B cell (primary cell): ENCODE measurements around the gene EVI5L. TPM values are rescaled to one million over a fixed set of nuclear protein-coding genes. Genes with fewer than 3 reads are reported as not detected.

Source experiments
- ATAC-seq: fragments of 200-7000 bp; cut with Tn5 transposase; one replicate; pipeline ENCODE4 v1.10.0; 2021; ENCODE audit warnings: low read depth, mild to moderate bottlenecking, moderate number of reproducible peaks, moderate library complexity
- CTCF ChIA-PET: fragments of 350-600 bp; sonication (Branson Sonifier 250); formaldehyde crosslinking; loops from one replicate; lab custom pipeline; 2021; ENCODE audit warnings: antibody characterized with exemption, inconsistent platforms; lab: Charles Lee
- POLR2A ChIA-PET: fragments of 350-600 bp; sonication (Branson Sonifier 250); formaldehyde crosslinking; loops from one replicate; lab custom pipeline; 2021; ENCODE audit warnings: antibody characterized with exemption; lab: Charles Lee
- DNase-seq: peaks from one replicate; pipeline ENCODE4 v3.0.0; 2013
- H2AFZ ChIP-seq: 2 replicates; pipeline ENCODE4 v1.6.1; 2012; ENCODE audit warnings: mild to moderate bottlenecking, low read depth, low read length; ENCODE audit not compliant: insufficient read depth, poor library complexity, severe bottlenecking
- H3K27ac ChIP-seq, 2 donors: 1 replicate in 1 of 2; 2 replicates in 1 of 2; pipeline ENCODE4 v1.5.1; 2012 to 2013; ENCODE audit warnings: low read length in 2 of 2, mild to moderate bottlenecking in 2 of 2, moderate library complexity in 1 of 2
- H3K27me3 ChIP-seq, 4 experiments: fragments of 200-600 bp in 1 of 4; sonication (generic) in 1 of 4; replicated peaks in 1 of 4; 1 replicate in 2 of 4; 2 replicates in 2 of 4; pipeline versions ENCODE4 v1.6.1 to v1.7.0; 2013 to 2016; ENCODE audit warnings: low read length in 3 of 4, mild to moderate bottlenecking in 2 of 4, mixed read lengths in 1 of 4, moderate library complexity in 1 of 4; ENCODE audit not compliant: insufficient read depth in 4 of 4, control insufficient read depth in 3 of 4; ENCODE audit errors: control extremely low read depth in 1 of 4
- H3K36me3 ChIP-seq, 2 experiments: replicated peaks in 1 of 2; 1 replicate in 1 of 2; 2 replicates in 1 of 2; pipeline versions ENCODE4 v1.6.1 to v1.7.1; 2013; ENCODE audit warnings: low read length in 1 of 2; ENCODE audit not compliant: insufficient read depth in 2 of 2, control insufficient read depth in 1 of 2; ENCODE audit errors: control extremely low read depth in 1 of 2, extremely low read depth in 1 of 2
- H3K4me1 ChIP-seq, 2 donors: fragments of 200-600 bp in 1 of 2; sonication (generic) in 1 of 2; 1 replicate in 1 of 2; 2 replicates in 1 of 2; pipeline versions ENCODE4 v1.5.1 to v1.6.1; 2013 to 2017; ENCODE audit warnings: low read length in 2 of 2; ENCODE audit not compliant: control insufficient read depth in 2 of 2, insufficient read depth in 2 of 2
- H3K4me2 ChIP-seq: replicated peaks from 2 replicates; pipeline ENCODE3; 2012; ENCODE audit warnings: mild to moderate bottlenecking, low read depth, low read length; ENCODE audit not compliant: poor library complexity, severe bottlenecking
- H3K4me3 ChIP-seq, 5 experiments: fragments of 200-600 bp in 1 of 5; sonication (generic) in 1 of 5; 1 replicate in 3 of 5; 2 replicates in 2 of 5; pipeline versions ENCODE4 v1.5.1 to v1.7.0; 2011 to 2016; ENCODE audit warnings: low read length in 4 of 5, mild to moderate bottlenecking in 4 of 5, low read depth in 2 of 5, control low read depth in 1 of 5, moderate library complexity in 1 of 5; ENCODE audit not compliant: insufficient read depth in 1 of 5; ENCODE audit errors: control extremely low read depth in 1 of 5, extremely low read depth in 1 of 5
- H3K79me2 ChIP-seq: fragments of 200-600 bp; sonication (generic); one replicate; pipeline ENCODE4 v1.6.0; 2016; ENCODE audit warnings: low read length; ENCODE audit not compliant: control insufficient read depth, insufficient read depth
- H3K9ac ChIP-seq: fragments of 200-600 bp; sonication (generic); 2 replicates; pipeline ENCODE4 v1.6.1; 2017; ENCODE audit warnings: mild to moderate bottlenecking, low read length, moderate library complexity
- H3K9me3 ChIP-seq, 3 donors: one replicate each; pipeline versions ENCODE4 v1.6.1 to v1.7.1; 2013; ENCODE audit warnings: low read length in 2 of 3; ENCODE audit not compliant: control insufficient read depth in 2 of 3, insufficient read depth in 1 of 3; ENCODE audit errors: control extremely low read depth in 1 of 3
- H4K20me1 ChIP-seq: 2 replicates; pipeline ENCODE4 v1.6.0; 2012; ENCODE audit warnings: mild to moderate bottlenecking, low read length; ENCODE audit not compliant: insufficient read depth, control insufficient read depth, poor library complexity, severe bottlenecking
- H3K27ac Mint-ChIP-seq: one replicate; pipeline ENCODE4 v1.8.0; 2021; ENCODE audit warnings: mixed read lengths
- H3K27me3 Mint-ChIP-seq: one replicate; pipeline ENCODE4 v1.8.0; 2021; ENCODE audit warnings: mixed read lengths
- H3K4me1 Mint-ChIP-seq: one replicate; pipeline ENCODE4 v1.8.0; 2021; ENCODE audit warnings: mixed read lengths
- H3K4me3 Mint-ChIP-seq: one replicate; pipeline ENCODE4 v1.8.0; 2021; ENCODE audit warnings: mixed read lengths
- H3K9me3 Mint-ChIP-seq: one replicate; pipeline ENCODE4 v1.8.0; 2022; ENCODE audit warnings: mixed read lengths; ENCODE audit not compliant: insufficient read depth
- CTCF ChIP-seq: fragments of 200-600 bp; IDR thresholded peaks from one replicate; pipeline ENCODE4 v1.8.0; 2022; ENCODE audit warnings: antibody characterized with exemption, mild to moderate bottlenecking
- EZH2 ChIP-seq: IDR thresholded peaks from 2 replicates; pipeline ENCODE4 v1.6.1; 2012; ENCODE audit warnings: borderline replicate concordance, low read depth, mild to moderate bottlenecking, moderate library complexity, low read length; ENCODE audit not compliant: insufficient read depth, poor library complexity, severe bottlenecking
- WGBS: methylation state at CpG from one replicate; pipeline ENCODE4 v1.1.5; 2013; ENCODE audit warnings: missing lambda C conversion rate; ENCODE audit not compliant: insufficient coverage; 5-methylcytosine and 5-hydroxymethylcytosine counted together
- intact Hi-C: fragments of 100-400 bp; cut with micrococcal nuclease; formaldehyde crosslinking; loops from one replicate; pipeline ENCODE4 v1.10.0; 2022
- polyA plus RNA-seq: library from polyadenylated mRNA; depleted of rRNA; stranded (reverse); fragments of >200 nt; gene quantifications from 2 replicates; pipeline ENCODE4 v1.2.3, GENCODE V29; 2012
- total RNA-seq, 2 donors: library from RNA; stranded (reverse); fragments of 120-200 nt in 1 of 2; gene quantifications; 1 replicate in 1 of 2; 2 replicates in 1 of 2; pipeline versions ENCODE4 v1.2.3 to v1.2.4, GENCODE V29; 2013 to 2022

Gene EVI5L
- total and polyA plus RNA-seq, 2 donors (not counting 1 experiment from before 2014, with no cell fraction given): 7.9 to 11.8 TPM

GRCh38 chr19:7907122-7907521, 77.1 kb downstream of the EVI5L start:
- CTCF ChIA-PET: no interaction called here
- intact Hi-C loops: no loop called here
- no peak overlapping the region for H3K4me2 ChIP-seq
- peaks cover 29% of the 10 kb centered on the region for H3K4me1 Mint-ChIP-seq
- H3K9me3 Mint-ChIP-seq: no peaks in the 10 kb centered on the region
- peaks cover 48% of the 10 kb centered on the region for H3K79me2 ChIP-seq
- H3K27me3 ChIP-seq: no peaks in the 10 kb centered on the region
- 97% methylated on average over 19 of the region's 19 CpGs for WGBS
- H3K27ac ChIP-seq: no peak overlapping the region
- peaks cover 0 to 7% (median 0%) of the 10 kb centered on the region in 3 donors for H3K9me3 ChIP-seq
- no peak overlapping the region for H2AFZ ChIP-seq
- H3K4me3 Mint-ChIP-seq: no peak overlapping the region
- peaks cover 20 to 21% of the 10 kb centered on the region in 2 donors for H3K4me1 ChIP-seq
- peaks cover 2 to 39% of the 10 kb centered on the region in 2 experiments for H3K36me3 ChIP-seq
- no peaks in the 10 kb centered on the region for H3K27me3 Mint-ChIP-seq
- TF ChIP-seq EZH2 (no peak), CTCF (no peak)
- POLR2A ChIA-PET: no interaction called here
- H3K9ac ChIP-seq: no peak overlapping the region
- DNase-seq: peak; percentile 21
- no peak overlapping the region for H3K4me3 ChIP-seq
- H3K27ac Mint-ChIP-seq: no peak overlapping the region
- H4K20me1 ChIP-seq: peaks cover 80% of the 10 kb centered on the region
- ATAC-seq: no peak

GRCh38 chr19:7907544-7907943, 77.5 kb downstream of the EVI5L start:
- Histone ChIP-seq H3K79me2 (peaks cover 47% of the 10 kb centered on the region), H2AFZ (no peak overlapping the region), H4K20me1 (peaks cover 81% of the 10 kb centered on the region), H3K4me3 (no peak overlapping the region), H3K36me3 (peaks cover 3 to 41% of the 10 kb centered on the region in 2 experiments), H3K9ac (no peak overlapping the region), H3K27me3 (no peaks in the 10 kb centered on the region), H3K27ac (no peak overlapping the region), H3K9me3 (peaks cover 0 to 7% (median 0%) of the 10 kb centered on the region in 3 donors), H3K4me1 (peaks cover 19% of the 10 kb centered on the region in 2 donors), H3K4me2 (no peak overlapping the region)
- ChIA-PET CTCF (interaction anchor here (1.3 kb wide), 1 partner anchor 10 kb away, joined by 3 read pairs; no protein-coding TSS in a partner anchor), POLR2A (no interaction called here)
- DNase-seq (no peak), ATAC-seq (no peak)
- peaks cover 28% of the 10 kb centered on the region for H3K4me1 Mint-ChIP-seq
- H3K4me3 Mint-ChIP-seq: no peak overlapping the region
- no peak overlapping the region for H3K27ac Mint-ChIP-seq
- H3K9me3 Mint-ChIP-seq: no peaks in the 10 kb centered on the region
- 92% methylated on average over 8 of the region's 11 CpGs for WGBS
- H3K27me3 Mint-ChIP-seq: no peaks in the 10 kb centered on the region
- intact Hi-C loops: no loop called here
- TF ChIP-seq CTCF (no peak), EZH2 (no peak)
